Measurements from ENCODE around the gene GRIK4.

DNA sequence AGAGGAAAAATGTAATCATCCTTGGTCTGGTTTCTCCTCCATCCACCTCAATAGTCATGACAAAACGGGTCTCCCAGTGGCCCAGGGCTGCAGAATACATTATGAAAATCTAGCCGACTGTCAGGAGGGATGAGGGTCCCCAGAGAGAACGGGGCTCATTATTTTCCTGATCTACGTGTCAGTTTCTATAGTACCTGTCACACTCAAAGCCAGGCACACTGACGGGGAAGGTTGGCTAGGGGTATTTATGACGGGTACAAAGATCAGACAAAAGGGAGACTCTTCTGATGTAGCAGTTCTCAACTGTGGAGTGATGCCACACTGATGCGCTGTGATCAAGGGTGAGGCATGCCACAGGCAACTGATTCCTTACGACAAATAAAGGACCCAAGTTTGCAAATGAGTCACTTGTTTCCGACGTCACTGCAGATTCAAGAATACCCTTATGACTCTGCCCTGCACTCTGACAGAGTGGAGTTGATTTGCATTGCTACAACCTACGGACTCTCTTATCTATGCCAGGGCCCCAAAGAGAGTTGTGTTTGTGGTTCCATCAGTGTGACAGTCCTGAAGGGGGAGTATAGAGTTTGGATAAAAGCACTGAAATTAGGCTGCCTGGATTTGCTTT is 324.2 kb downstream of the GRIK4 start:
- TF ChIP-seq, protein P1, sequence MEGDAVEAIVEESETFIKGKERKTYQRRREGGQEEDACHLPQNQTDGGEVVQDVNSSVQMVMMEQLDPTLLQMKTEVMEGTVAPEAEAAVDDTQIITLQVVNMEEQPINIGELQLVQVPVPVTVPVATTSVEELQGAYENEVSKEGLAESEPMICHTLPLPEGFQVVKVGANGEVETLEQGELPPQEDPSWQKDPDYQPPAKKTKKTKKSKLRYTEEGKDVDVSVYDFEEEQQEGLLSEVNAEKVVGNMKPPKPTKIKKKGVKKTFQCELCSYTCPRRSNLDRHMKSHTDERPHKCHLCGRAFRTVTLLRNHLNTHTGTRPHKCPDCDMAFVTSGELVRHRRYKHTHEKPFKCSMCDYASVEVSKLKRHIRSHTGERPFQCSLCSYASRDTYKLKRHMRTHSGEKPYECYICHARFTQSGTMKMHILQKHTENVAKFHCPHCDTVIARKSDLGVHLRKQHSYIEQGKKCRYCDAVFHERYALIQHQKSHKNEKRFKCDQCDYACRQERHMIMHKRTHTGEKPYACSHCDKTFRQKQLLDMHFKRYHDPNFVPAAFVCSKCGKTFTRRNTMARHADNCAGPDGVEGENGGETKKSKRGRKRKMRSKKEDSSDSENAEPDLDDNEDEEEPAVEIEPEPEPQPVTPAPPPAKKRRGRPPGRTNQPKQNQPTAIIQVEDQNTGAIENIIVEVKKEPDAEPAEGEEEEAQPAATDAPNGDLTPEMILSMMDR (IDR thresholded peaks at IDR 0.05) = no peak
- no peak for TF ChIP-seq POLR2A (IDR thresholded peaks at IDR 0.05)
